GM23338 (cell line): ENCODE measurements around the gene POLD3.

Source experiments
- CTCF ChIP-seq, 2 experiments: fragments of 200-600 bp in 1 of 2; sonication (generic) in 1 of 2; conservative IDR thresholded peaks; 2 replicates each; pipeline versions ENCODE4 v1.5.1 to v1.6.1; 2016 to 2017; ENCODE audit warnings: antibody characterized with exemption in 2 of 2, low read depth in 2 of 2, mild to moderate bottlenecking in 2 of 2, moderate library complexity in 1 of 2
- EZH2 ChIP-seq: fragments of 200-600 bp; sonication (generic); IDR thresholded peaks from one replicate; pipeline ENCODE4 v1.8.0; 2017; ENCODE audit warnings: antibody characterized with exemption, mild to moderate bottlenecking, low read depth; ENCODE audit not compliant: unreplicated experiment
- EZH2phosphoT487 ChIP-seq: fragments of 200-600 bp; sonication (generic); IDR thresholded peaks from one replicate; pipeline ENCODE4 v1.8.1; 2018; ENCODE audit warnings: antibody characterized with exemption; ENCODE audit not compliant: unreplicated experiment
- JUNB ChIP-seq: IDR thresholded peaks from one replicate; pipeline ENCODE4 v1.6.1; 2016; ENCODE audit warnings: antibody characterized with exemption; ENCODE audit not compliant: unreplicated experiment
- POLR2AphosphoS5 ChIP-seq: IDR thresholded peaks from 2 replicates; pipeline ENCODE4 v1.6.1; 2016; ENCODE audit warnings: antibody characterized with exemption, low read depth
- REST ChIP-seq: IDR thresholded peaks from one replicate; pipeline ENCODE4 v1.6.1; 2018; ENCODE audit warnings: antibody characterized with exemption; ENCODE audit not compliant: unreplicated experiment
- ZNF114 ChIP-seq: fragments of 250-450 bp; sonication (Bioruptor Pico); IDR thresholded peaks from 2 replicates; pipeline ENCODE4 v1.5.0; 2020; ENCODE audit warnings: mild to moderate bottlenecking, moderate library complexity

DNA sequence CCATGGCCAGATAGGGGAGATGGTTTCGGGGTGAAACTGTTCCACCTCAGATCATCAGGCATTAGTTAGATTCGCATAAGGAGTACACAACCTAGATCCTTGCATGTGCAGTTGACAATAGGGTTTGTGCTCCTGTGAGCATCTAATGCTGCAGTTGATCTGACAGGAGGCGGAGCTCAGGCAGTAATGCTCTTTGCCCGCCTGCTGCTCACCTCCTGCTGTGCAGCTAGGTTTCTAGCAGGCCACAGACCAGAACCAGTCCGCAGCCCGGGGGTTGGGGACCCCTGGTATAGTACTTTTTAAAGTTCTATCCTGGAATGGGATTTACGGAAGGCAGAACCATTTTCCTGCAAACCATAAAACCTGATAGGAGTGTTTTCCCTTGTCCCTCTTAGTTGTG, 54.6 kb downstream of the POLD3 start:
- TF ChIP-seq CTCF (conservative IDR thresholded peaks at IDR 0.05; ENCODE audit: low read depth in 2 of 2) = no peak
- TF ChIP-seq EZH2 = no peak
- no peak for TF ChIP-seq POLR2AphosphoS5
- TF ChIP-seq EZH2phosphoT487 = no peak
- no peak for TF ChIP-seq REST
- no peak for TF ChIP-seq ZNF114 (CRISPR knock-in tag)
- no peak for TF ChIP-seq JUNB
